Measurements from ENCODE around the gene GRHL1. TPM values are rescaled to one million over a fixed set of nuclear protein-coding genes. Genes with fewer than 3 reads are reported as not detected.

Gene GRHL1
- total and polyA plus RNA-seq, 9 of the 15 experiments (the other 6 are each of a cell fraction or from before 2014, with no cell fraction given): 1.7 to 6.1 (median 4.7) TPM

DNA sequence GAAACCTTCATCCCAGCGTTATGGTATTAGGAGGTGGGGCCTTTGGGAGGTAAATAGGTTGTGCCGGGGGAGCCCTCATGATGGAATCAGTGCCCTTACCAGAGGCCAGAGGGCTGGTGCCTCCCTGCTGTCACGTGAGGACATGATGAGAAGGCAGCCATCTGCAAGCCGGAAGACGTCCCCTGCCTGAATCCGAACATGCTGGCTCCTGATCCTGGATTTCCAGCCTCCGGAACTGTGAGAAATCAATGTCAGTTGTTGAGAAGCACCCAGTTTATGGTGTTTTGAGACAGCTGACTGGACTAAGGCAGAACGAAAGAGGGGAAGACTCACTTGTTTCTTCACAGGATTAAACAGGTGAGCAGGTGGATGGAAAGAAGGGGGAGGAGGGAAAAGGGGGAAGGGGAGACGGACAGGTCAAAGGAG lies 78.8 kb downstream of the GRHL1 start (continued):
- no peak for TF ChIP-seq RBM15 (IDR thresholded peaks at IDR 0.05; ENCODE audit: insufficient read depth, low read length)
- TF ChIP-seq BCOR (IDR thresholded peaks at IDR 0.05): no peak
- TF ChIP-seq MEIS2 (IDR thresholded peaks at IDR 0.05; ENCODE audit: partially characterized antibody): peak; percentile 62
- no peak for TF ChIP-seq RBM25 (IDR thresholded peaks at IDR 0.05; ENCODE audit: low read depth, low read length, severe bottlenecking)
- no peak for TF ChIP-seq ZNF785 (CRISPR knock-in tag; IDR thresholded peaks at IDR 0.05)
- TF ChIP-seq, protein P1, sequence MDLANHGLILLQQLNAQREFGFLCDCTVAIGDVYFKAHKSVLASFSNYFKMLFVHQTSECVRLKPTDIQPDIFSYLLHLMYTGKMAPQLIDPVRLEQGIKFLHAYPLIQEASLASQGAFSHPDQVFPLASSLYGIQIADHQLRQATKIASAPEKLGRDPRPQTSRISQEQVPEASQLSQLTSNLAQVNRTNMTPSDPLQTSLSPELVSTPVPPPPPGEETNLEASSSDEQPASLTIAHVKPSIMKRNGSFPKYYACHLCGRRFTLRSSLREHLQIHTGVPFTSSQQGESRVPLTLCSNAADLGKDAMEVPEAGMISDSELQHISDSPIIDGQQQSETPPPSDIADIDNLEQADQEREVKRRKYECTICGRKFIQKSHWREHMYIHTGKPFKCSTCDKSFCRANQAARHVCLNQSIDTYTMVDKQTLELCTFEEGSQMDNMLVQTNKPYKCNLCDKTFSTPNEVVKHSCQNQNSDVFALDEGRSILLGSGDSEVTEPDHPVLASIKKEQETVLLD (IDR thresholded peaks at IDR 0.05): no peak; the same call in 1 of the 2 replicates
- TF ChIP-seq HNRNPH1 (optimal IDR thresholded peaks at IDR 0.05; ENCODE audit: low read depth, low read length): no peak
- no peak for TF ChIP-seq KLF16 (IDR thresholded peaks at IDR 0.05)
- no peak for TF ChIP-seq PCBP1 (IDR thresholded peaks at IDR 0.05; ENCODE audit: low read depth, low read length, poor library complexity, severe bottlenecking)
- no peak for TF ChIP-seq RBM39 (optimal IDR thresholded peaks at IDR 0.05; ENCODE audit: low read depth, low read length)
- no peak for TF ChIP-seq NFE2L1 (tag; IDR thresholded peaks at IDR 0.05; ENCODE audit: borderline replicate concordance, low read depth)
- TF ChIP-seq ZNF551 (CRISPR knock-in tag; IDR thresholded peaks at IDR 0.05): no peak
- TF ChIP-seq SIX5 (IDR thresholded peaks at IDR 0.05; ENCODE audit: borderline replicate concordance in 1 of 2, insufficient read depth in 1 of 2, low read depth in 1 of 2, low read length in 2 of 2): no peak
- no peak for TF ChIP-seq TCF7 (IDR thresholded peaks at IDR 0.05; ENCODE audit: borderline replicate concordance)
- no peak for TF ChIP-seq ZNF561 (CRISPR knock-in tag; conservative IDR thresholded peaks at IDR 0.05)
- TF ChIP-seq, protein P2, sequence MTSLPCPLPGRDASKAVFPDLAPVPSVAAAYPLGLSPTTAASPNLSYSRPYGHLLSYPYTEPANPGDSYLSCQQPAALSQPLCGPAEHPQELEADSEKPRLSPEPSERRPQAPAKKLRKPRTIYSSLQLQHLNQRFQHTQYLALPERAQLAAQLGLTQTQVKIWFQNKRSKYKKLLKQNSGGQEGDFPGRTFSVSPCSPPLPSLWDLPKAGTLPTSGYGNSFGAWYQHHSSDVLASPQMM (CRISPR knock-in tag; IDR thresholded peaks at IDR 0.05): no peak
- TF ChIP-seq SMAD1 (IDR thresholded peaks at IDR 0.05; ENCODE audit: low read depth, low read length, partially characterized antibody): no peak
- no peak for TF ChIP-seq MAFG (tag; conservative IDR thresholded peaks at IDR 0.05)
- TF ChIP-seq, protein P3, sequence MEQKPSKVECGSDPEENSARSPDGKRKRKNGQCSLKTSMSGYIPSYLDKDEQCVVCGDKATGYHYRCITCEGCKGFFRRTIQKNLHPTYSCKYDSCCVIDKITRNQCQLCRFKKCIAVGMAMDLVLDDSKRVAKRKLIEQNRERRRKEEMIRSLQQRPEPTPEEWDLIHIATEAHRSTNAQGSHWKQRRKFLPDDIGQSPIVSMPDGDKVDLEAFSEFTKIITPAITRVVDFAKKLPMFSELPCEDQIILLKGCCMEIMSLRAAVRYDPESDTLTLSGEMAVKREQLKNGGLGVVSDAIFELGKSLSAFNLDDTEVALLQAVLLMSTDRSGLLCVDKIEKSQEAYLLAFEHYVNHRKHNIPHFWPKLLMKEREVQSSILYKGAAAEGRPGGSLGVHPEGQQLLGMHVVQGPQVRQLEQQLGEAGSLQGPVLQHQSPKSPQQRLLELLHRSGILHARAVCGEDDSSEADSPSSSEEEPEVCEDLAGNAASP (IDR thresholded peaks at IDR 0.05): no peak
- peak; percentile 63; the same call in 1 of the 2 replicates for TF ChIP-seq GABPB1 (CRISPR knock-in tag; IDR thresholded peaks at IDR 0.05)
- TF ChIP-seq, protein P4, sequence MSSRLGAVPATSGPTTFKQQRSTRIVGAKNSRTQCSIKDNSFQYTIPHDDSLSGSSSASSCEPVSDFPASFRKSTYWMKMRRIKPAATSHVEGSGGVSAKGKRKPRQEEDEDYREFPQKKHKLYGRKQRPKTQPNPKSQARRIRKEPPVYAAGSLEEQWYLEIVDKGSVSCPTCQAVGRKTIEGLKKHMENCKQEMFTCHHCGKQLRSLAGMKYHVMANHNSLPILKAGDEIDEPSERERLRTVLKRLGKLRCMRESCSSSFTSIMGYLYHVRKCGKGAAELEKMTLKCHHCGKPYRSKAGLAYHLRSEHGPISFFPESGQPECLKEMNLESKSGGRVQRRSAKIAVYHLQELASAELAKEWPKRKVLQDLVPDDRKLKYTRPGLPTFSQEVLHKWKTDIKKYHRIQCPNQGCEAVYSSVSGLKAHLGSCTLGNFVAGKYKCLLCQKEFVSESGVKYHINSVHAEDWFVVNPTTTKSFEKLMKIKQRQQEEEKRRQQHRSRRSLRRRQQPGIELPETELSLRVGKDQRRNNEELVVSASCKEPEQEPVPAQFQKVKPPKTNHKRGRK (tag; IDR thresholded peaks at IDR 0.05): peak; percentile 60
- peak; percentile 44 for TF ChIP-seq TBP (optimal IDR thresholded peaks at IDR 0.05; ENCODE audit: low read depth, low read length)
- TF ChIP-seq DNMT1 (IDR thresholded peaks at IDR 0.05): no peak
- TF ChIP-seq ZNF274 (IDR thresholded peaks at IDR 0.05; ENCODE audit: borderline replicate concordance, low read depth, low read length): no peak

All from K562 (cell line).